Measurements from ENCODE around the gene KCNG3.

- TF ChIP-seq ZNF274 (IDR thresholded peaks at IDR 0.05; ENCODE audit: low read depth, low read length) (no peak), YY1 (IDR thresholded peaks at IDR 0.05; ENCODE audit: insufficient read depth, insufficient read length) (no peak), SUZ12 (IDR thresholded peaks at IDR 0.05; ENCODE audit: extremely low read depth, insufficient read depth, insufficient read length) (no peak)
Measured at GRCh38 chr2:42457011-42457410, 36.8 kb downstream of the KCNG3 start.
